ENCODE measurements around the gene ZNF26.

Gene ZNF26

GRCh38 chr12:133038118-133038709 lies 52.0 kb downstream of the ZNF26 start:
- DNase-seq = no peak
- intact Hi-C loops (cut with DNase I) = no loop called here

- intact Hi-C loops (cut with DNase I) = no loop called here
- no peak for DNase-seq
Measured at GRCh38 chr12:133046698-133047097, 60.5 kb downstream of the ZNF26 start.

GRCh38 chr12:133057446-133057845 lies 71.3 kb downstream of the ZNF26 start:
- no peak for DNase-seq
- intact Hi-C loops (cut with DNase I) = no loop called here

- intact Hi-C loops (cut with DNase I) = no loop called here
- no peak for DNase-seq
Measured at GRCh38 chr12:133058203-133059113, 72.3 kb downstream of the ZNF26 start.

GRCh38 chr12:133061954-133062353 lies 75.8 kb downstream of the ZNF26 start:
- no peak for DNase-seq
- intact Hi-C loops (cut with DNase I) = no loop called here

GRCh38 chr12:133063556-133063955 lies 77.4 kb downstream of the ZNF26 start:
- intact Hi-C loops (cut with DNase I) = no loop called here

GRCh38 chr12:133073836-133074235 lies 87.7 kb downstream of the ZNF26 start:
- intact Hi-C loops (cut with DNase I) = no loop called here
- DNase-seq = no peak

More at GRCh38 chr12:133063556-133063955, 77.4 kb downstream of the ZNF26 start:
- DNase-seq = no peak
